Neural crest cell (in vitro differentiated cells): ENCODE data around the gene FKBP5. TPM values are rescaled to one million over a fixed set of nuclear protein-coding genes. Genes with fewer than 3 reads are reported as not detected.

ENCODE experiments used
- DNase-seq: peaks from one replicate; pipeline ENCODE4 v3.0.0; 2021; ENCODE audit warnings: low read depth, mixed read lengths, low spot score
- H3K27ac Mint-ChIP-seq: one replicate; pipeline ENCODE4 v1.8.0; 2021; ENCODE audit warnings: mild to moderate bottlenecking, mixed read lengths; ENCODE audit not compliant: unreplicated experiment
- H3K27me3 Mint-ChIP-seq: 2 replicates; pipeline ENCODE4 v1.8.0; 2021; ENCODE audit warnings: low read depth, mild to moderate bottlenecking, mixed read lengths
- H3K36me3 Mint-ChIP-seq: 2 replicates; pipeline ENCODE4 v1.8.0; 2021; ENCODE audit warnings: low read depth, mild to moderate bottlenecking, mixed read lengths
- H3K4me1 Mint-ChIP-seq: 2 replicates; pipeline ENCODE4 v1.8.0; 2021; ENCODE audit warnings: mixed read lengths
- H3K4me3 Mint-ChIP-seq: one replicate; pipeline ENCODE4 v1.8.0; 2021; ENCODE audit warnings: mild to moderate bottlenecking, mixed read lengths
- H3K9me3 Mint-ChIP-seq: 2 replicates; pipeline ENCODE4 v1.8.0; 2021; ENCODE audit warnings: mixed read lengths
- total RNA-seq: library from RNA; stranded (reverse); gene quantifications from 2 replicates; pipeline ENCODE4 v1.2.1, GENCODE V29; 2021
- TF ChIP-seq, protein P1 (sequence below): fragments of 200-600 bp; sonication (generic); conservative IDR thresholded peaks from 2 replicates; pipeline ENCODE4 v1.5.0; 2021; ENCODE audit warnings: antibody characterized with exemption, mild to moderate bottlenecking

FKBP5 gene
- total RNA-seq, 1 donor from 2014 or later = 39.6 TPM

DNA sequence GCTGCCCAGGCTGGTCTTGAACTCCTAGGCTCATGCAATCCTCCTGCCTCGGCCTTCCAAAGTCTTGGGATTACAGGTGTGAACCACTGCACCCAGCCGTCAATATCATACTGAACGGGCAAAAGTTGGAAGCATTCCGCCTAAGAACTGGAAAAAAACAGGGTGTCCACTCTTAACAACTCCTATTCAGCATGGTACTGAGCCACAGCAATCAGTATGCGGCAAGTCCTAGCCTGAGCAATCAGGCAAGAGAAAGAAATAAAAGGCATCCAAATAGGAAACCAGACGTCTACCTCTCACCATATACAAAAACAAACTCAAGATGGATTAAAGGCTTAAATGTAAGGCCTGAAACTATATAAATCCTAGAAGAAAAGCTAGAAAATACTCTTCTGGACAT, 83.1 kb downstream of the FKBP5 start:
- Mint-ChIP-seq H3K27ac (no peak overlapping the region), H3K9me3 (peaks cover 4% of the 10 kb centered on the region), H3K27me3 (no peaks in the 10 kb centered on the region), H3K4me3 (no peak overlapping the region), H3K4me1 (peaks cover 25% of the 10 kb centered on the region), H3K36me3 (peaks cover 7% of the 10 kb centered on the region)
- TF ChIP-seq, protein P1, sequence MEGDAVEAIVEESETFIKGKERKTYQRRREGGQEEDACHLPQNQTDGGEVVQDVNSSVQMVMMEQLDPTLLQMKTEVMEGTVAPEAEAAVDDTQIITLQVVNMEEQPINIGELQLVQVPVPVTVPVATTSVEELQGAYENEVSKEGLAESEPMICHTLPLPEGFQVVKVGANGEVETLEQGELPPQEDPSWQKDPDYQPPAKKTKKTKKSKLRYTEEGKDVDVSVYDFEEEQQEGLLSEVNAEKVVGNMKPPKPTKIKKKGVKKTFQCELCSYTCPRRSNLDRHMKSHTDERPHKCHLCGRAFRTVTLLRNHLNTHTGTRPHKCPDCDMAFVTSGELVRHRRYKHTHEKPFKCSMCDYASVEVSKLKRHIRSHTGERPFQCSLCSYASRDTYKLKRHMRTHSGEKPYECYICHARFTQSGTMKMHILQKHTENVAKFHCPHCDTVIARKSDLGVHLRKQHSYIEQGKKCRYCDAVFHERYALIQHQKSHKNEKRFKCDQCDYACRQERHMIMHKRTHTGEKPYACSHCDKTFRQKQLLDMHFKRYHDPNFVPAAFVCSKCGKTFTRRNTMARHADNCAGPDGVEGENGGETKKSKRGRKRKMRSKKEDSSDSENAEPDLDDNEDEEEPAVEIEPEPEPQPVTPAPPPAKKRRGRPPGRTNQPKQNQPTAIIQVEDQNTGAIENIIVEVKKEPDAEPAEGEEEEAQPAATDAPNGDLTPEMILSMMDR = no peak
- no peak for DNase-seq

DNA sequence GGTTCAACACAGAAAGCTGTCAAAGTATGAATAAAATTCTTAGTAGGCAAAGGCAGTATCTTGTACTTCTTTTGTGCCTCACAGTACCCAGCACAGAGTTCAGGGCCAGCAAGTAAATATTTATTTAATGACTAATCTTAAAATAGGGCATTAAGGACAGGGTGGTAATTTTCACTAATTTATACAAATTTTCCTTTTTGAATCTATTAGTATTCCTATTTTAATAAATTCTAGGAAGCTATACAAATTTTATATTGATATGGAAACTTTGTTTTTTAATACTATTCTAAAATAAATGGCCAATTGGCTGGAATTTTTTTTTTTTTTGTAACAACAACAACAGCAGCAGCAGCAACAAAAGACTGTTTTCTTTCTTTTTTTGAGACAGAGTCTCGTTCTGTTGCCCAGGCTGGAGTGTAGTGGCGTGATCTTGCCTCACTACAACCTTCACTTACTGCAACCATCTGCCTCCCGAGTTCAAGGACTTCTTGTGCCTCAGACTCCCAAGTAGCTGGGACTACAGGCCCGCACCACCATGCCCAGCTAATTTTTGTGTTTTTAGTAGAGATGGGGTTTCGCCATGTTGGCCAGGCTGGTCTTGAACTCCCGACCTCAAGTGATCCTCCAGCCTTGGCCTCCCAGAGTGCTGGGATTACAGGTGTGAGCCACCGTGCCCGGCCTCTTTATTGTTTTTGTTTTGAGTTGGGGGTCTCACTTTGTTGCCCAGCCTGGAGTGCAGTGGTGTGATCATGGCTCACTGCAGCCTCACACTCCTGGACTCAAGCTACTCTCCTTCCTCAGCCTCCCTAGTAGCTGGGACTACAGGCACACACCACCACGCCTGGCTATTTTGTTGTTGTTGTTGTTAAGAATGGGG, 85.2 kb downstream of the FKBP5 start:
- no peaks in the 10 kb centered on the region for H3K27me3 Mint-ChIP-seq
- H3K4me3 Mint-ChIP-seq = no peak overlapping the region
- H3K4me1 Mint-ChIP-seq = peaks cover 31% of the 10 kb centered on the region
- peaks cover 7% of the 10 kb centered on the region for H3K36me3 Mint-ChIP-seq
- DNase-seq = no peak
- H3K9me3 Mint-ChIP-seq = peaks cover 4% of the 10 kb centered on the region
- no peak overlapping the region for H3K27ac Mint-ChIP-seq
- TF ChIP-seq, protein P1 = no peak

DNA sequence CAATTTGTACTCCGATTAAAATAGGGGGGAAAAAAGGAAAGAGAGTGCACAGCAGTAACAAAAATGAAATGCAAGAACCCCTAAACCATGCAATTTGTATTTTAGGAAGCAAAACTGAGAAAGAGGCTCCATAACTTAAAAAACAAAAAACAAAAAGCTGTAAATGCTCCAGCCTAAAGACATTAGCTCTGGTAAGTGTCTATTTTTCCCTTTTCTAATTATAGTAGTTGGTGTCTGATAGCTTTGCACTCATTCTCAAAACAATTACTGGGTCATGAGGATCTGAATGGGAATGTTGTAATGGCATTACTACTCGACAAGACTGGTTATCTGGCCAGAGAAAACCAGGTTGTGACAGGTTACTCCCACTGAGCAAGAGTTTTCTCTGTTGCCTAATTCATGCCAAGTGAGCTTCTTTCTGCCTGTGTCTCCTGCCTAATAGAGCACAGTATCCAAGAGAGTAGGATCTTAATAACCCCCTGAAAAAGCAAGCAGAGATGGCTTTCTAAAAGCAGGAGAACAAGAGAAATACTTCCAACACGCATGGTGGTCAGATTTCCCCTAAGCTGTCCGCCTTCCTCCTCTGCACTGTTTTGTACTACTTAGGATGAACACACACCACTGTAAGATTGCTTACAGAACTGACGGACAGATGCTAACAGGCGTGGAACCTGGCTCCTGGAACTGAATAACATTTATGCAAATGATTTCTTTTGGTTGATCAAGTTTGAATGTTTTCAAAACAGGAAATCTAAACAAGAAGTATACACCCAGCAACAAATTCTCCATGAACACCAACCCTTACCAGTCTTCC, 86.4 kb downstream of the FKBP5 start:
- H3K27ac Mint-ChIP-seq = peak overlapping the region; percentile 52

DNA sequence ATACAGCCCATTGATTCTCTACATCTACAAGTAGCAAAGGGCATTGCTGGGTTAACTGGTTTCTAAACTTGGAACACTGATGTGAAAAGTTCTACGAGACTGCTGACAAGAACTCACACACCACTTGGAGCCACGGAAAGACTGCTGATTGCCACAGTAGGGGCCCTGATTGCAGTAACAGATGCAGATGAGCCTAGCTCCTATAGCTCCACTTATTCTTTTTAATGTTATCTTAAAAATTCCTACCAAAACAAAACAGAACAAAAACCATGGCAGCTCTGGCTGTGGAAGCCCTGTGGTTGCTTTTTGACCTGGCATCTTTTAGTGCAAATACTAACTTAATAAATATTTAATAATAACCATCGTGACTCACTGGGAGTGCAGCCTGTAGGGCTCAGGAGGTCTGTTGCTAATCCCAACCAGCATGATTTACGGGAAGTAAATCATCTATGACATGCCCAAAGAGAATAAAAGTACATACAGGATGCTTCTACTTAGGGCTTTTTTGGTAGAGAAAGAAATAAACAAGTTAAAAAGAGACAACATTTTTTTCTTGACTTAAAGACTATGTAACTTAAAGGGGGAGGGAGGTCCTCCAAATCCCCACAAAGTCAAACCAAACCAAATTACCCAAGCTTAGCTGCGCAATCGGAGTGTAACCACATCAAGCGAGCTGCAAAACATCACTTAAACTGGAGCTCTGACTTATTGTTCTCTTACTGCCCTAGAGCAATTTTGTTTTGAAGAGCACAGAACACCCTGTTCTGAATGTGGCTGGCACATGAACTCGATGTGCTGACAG, 87.2 kb downstream of the FKBP5 start:
- Mint-ChIP-seq H3K27ac (no peak overlapping the region), H3K36me3 (peaks cover 9% of the 10 kb centered on the region), H3K27me3 (no peaks in the 10 kb centered on the region), H3K4me1 (peaks cover 39% of the 10 kb centered on the region), H3K4me3 (peak overlapping the region; percentile 72), H3K9me3 (peaks cover 4% of the 10 kb centered on the region)
- TF ChIP-seq, protein P1 = no peak
- no peak for DNase-seq

More for the DNA sequence above, 86.4 kb downstream of the FKBP5 start:
- Mint-ChIP-seq H3K4me3 (no peak overlapping the region), H3K36me3 (peaks cover 7% of the 10 kb centered on the region), H3K27me3 (no peaks in the 10 kb centered on the region), H3K4me1 (peaks cover 31% of the 10 kb centered on the region), H3K9me3 (peaks cover 4% of the 10 kb centered on the region)
- TF ChIP-seq, protein P1 = no peak
- no peak for DNase-seq

DNA sequence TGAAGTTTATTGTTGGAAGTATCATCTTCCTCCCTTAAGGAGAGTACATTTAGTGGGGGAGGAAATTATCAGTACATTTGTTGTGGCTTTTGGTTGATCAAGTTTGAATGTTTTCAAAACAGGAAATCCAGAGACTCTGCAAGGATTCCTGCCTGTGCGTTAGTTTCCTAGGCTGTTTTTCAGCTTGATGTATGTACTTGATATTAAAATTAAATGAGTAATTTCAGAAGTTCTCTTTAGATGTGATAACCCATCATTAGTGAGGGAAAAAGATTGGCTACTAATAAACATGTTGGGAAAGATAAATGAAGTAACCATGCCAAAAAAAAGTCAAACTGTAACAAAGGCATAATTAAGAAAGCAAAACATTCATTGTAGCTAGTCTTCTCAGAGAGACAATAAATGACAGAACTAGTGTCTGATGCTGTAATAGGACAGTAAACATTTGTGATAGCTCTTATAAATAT, 88.0 kb downstream of the FKBP5 start:
- H3K4me3 Mint-ChIP-seq = peak overlapping the region; percentile 72
- H3K4me1 Mint-ChIP-seq = peaks cover 41% of the 10 kb centered on the region
- TF ChIP-seq, protein P1 = no peak
- DNase-seq = no peak
- H3K9me3 Mint-ChIP-seq = peaks cover 2% of the 10 kb centered on the region
- no peaks in the 10 kb centered on the region for H3K27me3 Mint-ChIP-seq
- peaks cover 4% of the 10 kb centered on the region for H3K36me3 Mint-ChIP-seq
- no peak overlapping the region for H3K27ac Mint-ChIP-seq
